ENCODE results near the gene ARHGEF1. TPM values are rescaled to one million over a fixed set of nuclear protein-coding genes. Genes with fewer than 3 reads are reported as not detected.

The ARHGEF1 gene
- polyA plus RNA-seq, 1 donor (not counting 4 experiments of a cell fraction or from before 2014, with no cell fraction given): 30.5 TPM

- dilution Hi-C loops (cut with MboI; ENCODE audit: extremely low pct_ligation_motif_present, low sequenced_read_pairs): no loop called here
- FAIRE-seq: no peak
- no peaks in the 10 kb centered on the region for H3K9me3 ChIP-seq (ENCODE audit: control insufficient read depth, low read depth, low read length)
- peak overlapping the region; percentile 100 for H3K4me2 ChIP-seq (ENCODE audit: control insufficient read depth, extremely low read depth, insufficient read depth, low read depth, low read length)
- H3K36me3 ChIP-seq (ENCODE audit: control insufficient read depth in 2 of 2, extremely low read depth in 1 of 2, insufficient read depth in 2 of 2, low read length in 2 of 2): peaks cover 33 to 48% of the 10 kb centered on the region in 2 experiments
- no peaks in the 10 kb centered on the region for H3K27me3 ChIP-seq (ENCODE audit: control insufficient read depth, extremely low read depth, insufficient read depth, low read length)
- peaks cover 28% of the 10 kb centered on the region for H3K4me1 ChIP-seq (ENCODE audit: control insufficient read depth, extremely low read depth, insufficient read depth, low read length)
- H3K27ac ChIP-seq (ENCODE audit: control insufficient read depth, insufficient read depth, low read length): peak overlapping the region; percentile 94
- no peak overlapping the region for H2AFZ ChIP-seq (ENCODE audit: control insufficient read depth, low read length)
- peaks cover 30% of the 10 kb centered on the region for H4K20me1 ChIP-seq (ENCODE audit: control insufficient read depth, extremely low read depth, insufficient read depth, low read length)
- DNase-seq (ENCODE audit: low read depth, low spot score): no peak
- peak overlapping the region; percentile 93 to 99 (median 97) for H3K4me3 ChIP-seq (ENCODE audit: control insufficient read depth in 2 of 3, extremely low read depth in 1 of 3, insufficient read depth in 2 of 3, low read depth in 1 of 3, low read length in 3 of 3)
- peaks cover 54% of the 10 kb centered on the region for H3K79me2 ChIP-seq (ENCODE audit: control insufficient read depth, insufficient read depth, low read length)
- peak overlapping the region; percentile 99 for H3K9ac ChIP-seq (ENCODE audit: control insufficient read depth, extremely low read depth, insufficient read depth, low read length)
- peaks cover 4% of the 10 kb centered on the region for H3K9me1 ChIP-seq (ENCODE audit: control insufficient read depth, extremely low read depth, insufficient read depth, low read length)
- no peak for TF ChIP-seq CTCF (optimal IDR thresholded peaks at IDR 0.05 in 1 of 3, IDR thresholded peaks at IDR 0.05 in 1 of 3, conservative IDR thresholded peaks at IDR 0.05 in 1 of 3; ENCODE audit: extremely low read depth in 1 of 3, insufficient read depth in 2 of 3, low read length in 3 of 3)
- no peak for TF ChIP-seq EZH2 (IDR thresholded peaks at IDR 0.05; ENCODE audit: low read length)
Measured at GRCh38 chr19:41860419-41861115, 22.4 kb upstream of the ARHGEF1 start.

GRCh38 chr19:41861116-41861768 is 21.7 kb upstream of the ARHGEF1 start:
- no peak for FAIRE-seq
- Histone ChIP-seq H3K4me2 (ENCODE audit: control insufficient read depth, extremely low read depth, insufficient read depth, low read depth, low read length) (peak overlapping the region; percentile 100), H4K20me1 (ENCODE audit: control insufficient read depth, extremely low read depth, insufficient read depth, low read length) (peaks cover 30% of the 10 kb centered on the region), H3K4me1 (ENCODE audit: control insufficient read depth, extremely low read depth, insufficient read depth, low read length) (peaks cover 28% of the 10 kb centered on the region), H3K9me1 (ENCODE audit: control insufficient read depth, extremely low read depth, insufficient read depth, low read length) (peaks cover 4% of the 10 kb centered on the region), H3K27ac (ENCODE audit: control insufficient read depth, insufficient read depth, low read length) (peak overlapping the region; percentile 94), H3K79me2 (ENCODE audit: control insufficient read depth, insufficient read depth, low read length) (peaks cover 58% of the 10 kb centered on the region), H3K9ac (ENCODE audit: control insufficient read depth, extremely low read depth, insufficient read depth, low read length) (peak overlapping the region; percentile 99), H3K36me3 (ENCODE audit: control insufficient read depth in 2 of 2, extremely low read depth in 1 of 2, insufficient read depth in 2 of 2, low read length in 2 of 2) (peaks cover 35 to 51% of the 10 kb centered on the region in 2 experiments), H3K4me3 (ENCODE audit: control insufficient read depth in 2 of 3, extremely low read depth in 1 of 3, insufficient read depth in 2 of 3, low read depth in 1 of 3, low read length in 3 of 3) (peak overlapping the region; percentile 93 to 99 (median 97)), H3K9me3 (ENCODE audit: control insufficient read depth, low read depth, low read length) (no peaks in the 10 kb centered on the region), H2AFZ (ENCODE audit: control insufficient read depth, low read length) (no peak overlapping the region), H3K27me3 (ENCODE audit: control insufficient read depth, extremely low read depth, insufficient read depth, low read length) (no peaks in the 10 kb centered on the region)
- dilution Hi-C loops (cut with MboI; ENCODE audit: extremely low pct_ligation_motif_present, low sequenced_read_pairs): no loop called here
- no peak for DNase-seq (ENCODE audit: low read depth, low spot score)
- TF ChIP-seq EZH2 (IDR thresholded peaks at IDR 0.05; ENCODE audit: low read length) (no peak), CTCF (optimal IDR thresholded peaks at IDR 0.05 in 1 of 3, IDR thresholded peaks at IDR 0.05 in 1 of 3, conservative IDR thresholded peaks at IDR 0.05 in 1 of 3; ENCODE audit: extremely low read depth in 1 of 3, insufficient read depth in 2 of 3, low read length in 3 of 3) (no peak)
